Measurements from ENCODE around the gene JARID2.

DNA sequence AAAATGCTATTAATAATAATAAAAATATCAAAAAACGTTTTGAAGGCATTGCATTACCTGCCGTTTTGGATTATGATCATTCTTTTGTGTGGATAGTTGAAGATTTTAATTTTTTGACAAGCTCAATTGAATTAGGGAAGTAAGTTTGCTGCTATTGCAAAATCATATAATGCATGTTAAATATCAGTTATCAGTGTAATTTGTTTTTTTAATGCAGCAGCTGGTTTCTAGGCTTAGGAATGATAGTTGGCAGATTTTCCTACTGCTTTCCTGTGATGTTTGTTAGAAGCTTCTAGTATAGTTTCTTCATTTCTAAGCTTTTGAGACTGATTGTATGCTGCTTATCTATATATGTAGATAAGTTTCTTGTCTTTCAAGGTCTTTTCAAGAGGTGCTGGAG lies 99.0 kb downstream of the JARID2 start:
- TF ChIP-seq CTCF (conservative IDR thresholded peaks at IDR 0.05; ENCODE audit: low read depth, low read length) = no peak
- no peak for TF ChIP-seq POLR2A (IDR thresholded peaks at IDR 0.05; ENCODE audit: low read depth, low read length)
- TF ChIP-seq FOS (IDR thresholded peaks at IDR 0.05; ENCODE audit: low read depth, low read length) = no peak
- TF ChIP-seq ELK1 (IDR thresholded peaks at IDR 0.05; ENCODE audit: borderline replicate concordance, low read depth, low read length) = no peak
- no peak for TF ChIP-seq CHD1 (IDR thresholded peaks at IDR 0.05; ENCODE audit: low read depth, low read length)
- TF ChIP-seq CEBPB (IDR thresholded peaks at IDR 0.05; ENCODE audit: low read depth, low read length) = no peak
- TF ChIP-seq RCOR1 (IDR thresholded peaks at IDR 0.05; ENCODE audit: insufficient replicate concordance, low read length) = no peak
- TF ChIP-seq MAFK (IDR thresholded peaks at IDR 0.05; ENCODE audit: low read depth, low read length) = no peak
- no peak for TF ChIP-seq NFE2L2 (IDR thresholded peaks at IDR 0.05; ENCODE audit: low read depth, low read length)
- TF ChIP-seq RFX5 (IDR thresholded peaks at IDR 0.05; ENCODE audit: low read depth, low read length) = no peak
